ENCODE measurements around the gene EXOC6B.

DNA sequence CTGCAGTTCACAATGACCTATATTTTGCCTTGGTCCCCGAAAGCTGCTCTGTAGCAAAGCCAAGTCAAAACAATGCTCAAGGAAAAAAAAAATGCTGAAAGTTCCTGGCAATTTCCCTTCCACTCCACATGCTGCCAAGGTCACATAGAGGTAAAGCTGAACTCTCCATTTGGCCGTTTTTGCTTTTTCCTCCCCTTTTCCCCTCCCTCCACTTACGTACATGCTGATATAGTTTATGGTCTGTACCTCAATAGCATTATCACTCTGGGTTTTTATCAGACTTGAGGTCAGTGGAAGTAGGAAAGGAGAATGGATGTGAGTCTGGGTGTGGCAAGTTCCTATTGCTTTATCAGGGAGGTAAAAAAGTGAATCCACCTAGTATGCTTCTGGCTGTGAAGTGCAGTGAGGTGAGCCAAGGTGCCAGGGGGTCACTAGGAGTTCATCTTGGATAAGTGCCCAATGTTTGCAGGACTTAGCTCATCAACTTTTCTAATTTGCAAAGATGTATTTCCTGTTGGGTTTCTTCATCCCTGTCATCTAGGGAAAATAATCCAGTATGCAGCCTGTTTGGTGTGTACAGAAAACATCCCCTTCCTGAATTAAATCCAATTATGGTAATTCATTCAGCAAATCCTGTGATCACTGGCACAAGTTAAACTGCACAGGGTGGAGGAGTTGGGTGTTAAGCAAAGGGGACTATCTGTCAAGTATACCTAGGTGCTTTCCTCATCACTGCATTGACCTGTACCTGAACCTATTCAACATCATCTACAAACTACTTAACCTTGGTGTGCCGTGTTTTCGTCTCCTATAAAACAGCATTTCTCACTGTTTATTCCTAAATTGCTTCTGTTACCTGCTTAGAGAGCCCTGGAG is 553.8 kb downstream of the EXOC6B start:
- TF ChIP-seq EZH2 (IDR thresholded peaks at IDR 0.05; ENCODE audit: insufficient read depth, poor library complexity, severe bottlenecking) (no peak), EZH2phosphoT487 (IDR thresholded peaks at IDR 0.05; ENCODE audit: insufficient read depth, low read depth) (no peak)
